Prostate gland (tissue), 2 donors: ENCODE results near the gene TMEM147. TPM values are rescaled to one million over a fixed set of nuclear protein-coding genes. Genes with fewer than 3 reads are reported as not detected.

Source experiments
- DNase-seq: peaks from one replicate; pipeline ENCODE4 v3.0.0-alpha.2; 2019; ENCODE audit warnings: low spot score
- H3K27ac ChIP-seq, 2 donors: fragments of 200-600 bp; sonication (generic); 2 replicates each; pipeline ENCODE4 v1.5.1; 2017 to 2019
- H3K27me3 ChIP-seq: fragments of 200-600 bp; sonication (generic); replicated peaks from 2 replicates; pipeline ENCODE4 v1.5.1; 2019; ENCODE audit not compliant: insufficient read depth
- H3K36me3 ChIP-seq, 2 donors: fragments of 200-600 bp; sonication (generic); 1 replicate in 1 of 2; 2 replicates in 1 of 2; pipeline versions ENCODE4 v1.5.1 to v1.8.1; 2017 to 2019
- H3K4me1 ChIP-seq: fragments of 200-600 bp; sonication (generic); replicated peaks from 2 replicates; pipeline ENCODE4 v1.5.1; 2019
- H3K4me3 ChIP-seq, 2 donors: fragments of 200-600 bp; sonication (generic); 2 replicates each; pipeline ENCODE4 v1.5.1; 2017 to 2019
- H3K9me3 ChIP-seq: fragments of 200-600 bp; sonication (generic); 2 replicates; pipeline ENCODE4 v1.5.1; 2017
- CTCF ChIP-seq, 4 experiments: fragments of 200-600 bp in 2 of 4; fragments of 450-650 bp in 2 of 4; sonication (generic) in 2 of 4; IDR thresholded peaks; 1 replicate in 3 of 4; 2 replicates in 1 of 4; pipeline ENCODE4 v1.5.1; 2016 to 2019; ENCODE audit warnings: antibody characterized with exemption in 4 of 4, mild to moderate bottlenecking in 2 of 4, moderate library complexity in 2 of 4
- POLR2A ChIP-seq: fragments of 450-650 bp; IDR thresholded peaks from one replicate; pipeline ENCODE4 v1.6.1; 2016; ENCODE audit warnings: antibody characterized with exemption, mild to moderate bottlenecking
- POLR2AphosphoS5 ChIP-seq: sonication (generic); formaldehyde crosslinking; IDR thresholded peaks from one replicate; pipeline ENCODE4 v1.6.1; 2017; ENCODE audit warnings: antibody characterized with exemption
- WGBS: methylation state at CpG from one replicate; pipeline ENCODE4 v1.1.5; 2018; 5-methylcytosine and 5-hydroxymethylcytosine counted together
- intact Hi-C: fragments of 100-400 bp; cut with DNase I; formaldehyde crosslinking; loops from one replicate; pipeline ENCODE4 v1.14.2; 2022
- total RNA-seq, 2 donors: library from RNA; depleted of rRNA; stranded (reverse); fragments of >200 nt; gene quantifications; one replicate each; pipeline ENCODE4 v1.1.0, GENCODE V29; 2016

Gene TMEM147
- total RNA-seq, 2 donors from 2014 or later: 105 to 120 TPM

GRCh38 chr19:35533822-35534392 lies 11.5 kb upstream of the TMEM147 start:
- no peaks in the 10 kb centered on the region for H3K9me3 ChIP-seq
- DNase-seq: no peak
- WGBS: 4% methylated on average over 28 of the region's 30 CpGs
- no peaks in the 10 kb centered on the region for H3K36me3 ChIP-seq
- no peaks in the 10 kb centered on the region for H3K4me1 ChIP-seq
- no peak overlapping the region for H3K27ac ChIP-seq
- H3K27me3 ChIP-seq: no peaks in the 10 kb centered on the region
- intact Hi-C loops: no loop called here
- H3K4me3 ChIP-seq: no peak overlapping the region
- TF ChIP-seq CTCF (IDR thresholded peaks at IDR 0.05) (no peak), POLR2A (no peak), POLR2AphosphoS5 (no peak)

GRCh38 chr19:35534803-35535480 lies 10.5 kb upstream of the TMEM147 start:
- Histone ChIP-seq H3K27me3 (no peaks in the 10 kb centered on the region), H3K4me3 (no peak overlapping the region), H3K9me3 (no peaks in the 10 kb centered on the region), H3K27ac (no peak overlapping the region), H3K4me1 (no peaks in the 10 kb centered on the region), H3K36me3 (no peaks in the 10 kb centered on the region)
- TF ChIP-seq POLR2AphosphoS5 (no peak), POLR2A (no peak), CTCF (IDR thresholded peaks at IDR 0.05) (no peak)
- intact Hi-C loops: no loop called here
- 63% methylated on average over 10 of the region's 10 CpGs for WGBS
- DNase-seq: no peak

- Histone ChIP-seq H3K27me3 (no peaks in the 10 kb centered on the region), H3K9me3 (no peaks in the 10 kb centered on the region), H3K4me1 (no peaks in the 10 kb centered on the region), H3K27ac (no peak overlapping the region), H3K4me3 (no peak overlapping the region), H3K36me3 (no peaks in the 10 kb centered on the region)
- TF ChIP-seq CTCF (IDR thresholded peaks at IDR 0.05) (no peak), POLR2AphosphoS5 (no peak), POLR2A (no peak)
- intact Hi-C loops: no loop called here
- DNase-seq: no peak
- WGBS: 63% methylated on average over 6 of the region's 6 CpGs
Observed at GRCh38 chr19:35539314-35539713, 6.1 kb upstream of the TMEM147 start.

GRCh38 chr19:35539850-35540249 lies 5.6 kb upstream of the TMEM147 start:
- no peaks in the 10 kb centered on the region for H3K36me3 ChIP-seq
- H3K4me1 ChIP-seq: no peaks in the 10 kb centered on the region
- no peak for TF ChIP-seq CTCF (IDR thresholded peaks at IDR 0.05)
- TF ChIP-seq POLR2A: no peak
- no peak for TF ChIP-seq POLR2AphosphoS5
- no peak overlapping the region for H3K27ac ChIP-seq
- no peaks in the 10 kb centered on the region for H3K9me3 ChIP-seq
- DNase-seq: no peak
- WGBS: 91% methylated on average over 12 of the region's 12 CpGs
- intact Hi-C loops: no loop called here
- H3K27me3 ChIP-seq: no peaks in the 10 kb centered on the region
- H3K4me3 ChIP-seq: no peak overlapping the region

GRCh38 chr19:35540356-35540927 lies 5.0 kb upstream of the TMEM147 start:
- Histone ChIP-seq H3K27me3 (no peaks in the 10 kb centered on the region), H3K4me3 (no peak overlapping the region), H3K36me3 (no peaks in the 10 kb centered on the region), H3K9me3 (no peaks in the 10 kb centered on the region), H3K4me1 (no peaks in the 10 kb centered on the region), H3K27ac (no peak overlapping the region)
- TF ChIP-seq CTCF (IDR thresholded peaks at IDR 0.05): no peak
- no peak for TF ChIP-seq POLR2A
- TF ChIP-seq POLR2AphosphoS5: no peak
- intact Hi-C loops: no loop called here
- 68% methylated on average over 7 of the region's 7 CpGs for WGBS
- no peak for DNase-seq
